Stomach (tissue), 4 donors: ENCODE measurements around the gene TIGD3.

Experiments
- POLR2A ChIP-seq, 4 donors: fragments of 450-650 bp; IDR thresholded peaks; one replicate each; pipeline ENCODE4 v1.6.1; 2016; ENCODE audit warnings: antibody characterized with exemption in 4 of 4, control low read depth in 2 of 4, mild to moderate bottlenecking in 1 of 4, moderate library complexity in 1 of 4
- TF ChIP-seq, protein P1 (sequence below), 7 experiments: fragments of 450-650 bp in 4 of 7; fragments of 200-600 bp in 3 of 7; sonication (generic) in 3 of 7; IDR thresholded peaks; one replicate each; pipeline ENCODE4 v1.5.1; 2016 to 2019; ENCODE audit warnings: antibody characterized with exemption in 7 of 7, control low read depth in 2 of 7, mild to moderate bottlenecking in 1 of 7

DNA sequence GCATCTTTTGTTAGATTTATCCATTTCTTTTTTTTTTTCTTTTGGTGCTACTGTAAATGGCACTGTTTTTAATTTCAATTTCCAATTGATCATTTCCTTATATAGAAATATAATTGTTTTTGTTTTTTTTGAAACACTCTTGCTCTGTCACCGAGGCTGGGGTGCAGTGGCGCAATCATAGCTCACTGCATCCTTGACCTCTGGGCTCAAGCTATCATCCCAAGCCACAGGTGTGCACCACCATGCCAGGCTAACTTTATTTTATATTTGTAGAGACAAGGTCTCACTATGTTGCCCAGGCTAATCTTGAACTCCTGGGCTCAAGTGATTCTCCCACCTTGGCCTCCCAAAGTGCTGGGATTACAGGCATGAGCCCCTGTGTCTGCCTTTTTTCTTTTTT, 48.2 kb downstream of the TIGD3 start:
- TF ChIP-seq POLR2A (IDR thresholded peaks at IDR 0.05) = no peak
- TF ChIP-seq, protein P1, sequence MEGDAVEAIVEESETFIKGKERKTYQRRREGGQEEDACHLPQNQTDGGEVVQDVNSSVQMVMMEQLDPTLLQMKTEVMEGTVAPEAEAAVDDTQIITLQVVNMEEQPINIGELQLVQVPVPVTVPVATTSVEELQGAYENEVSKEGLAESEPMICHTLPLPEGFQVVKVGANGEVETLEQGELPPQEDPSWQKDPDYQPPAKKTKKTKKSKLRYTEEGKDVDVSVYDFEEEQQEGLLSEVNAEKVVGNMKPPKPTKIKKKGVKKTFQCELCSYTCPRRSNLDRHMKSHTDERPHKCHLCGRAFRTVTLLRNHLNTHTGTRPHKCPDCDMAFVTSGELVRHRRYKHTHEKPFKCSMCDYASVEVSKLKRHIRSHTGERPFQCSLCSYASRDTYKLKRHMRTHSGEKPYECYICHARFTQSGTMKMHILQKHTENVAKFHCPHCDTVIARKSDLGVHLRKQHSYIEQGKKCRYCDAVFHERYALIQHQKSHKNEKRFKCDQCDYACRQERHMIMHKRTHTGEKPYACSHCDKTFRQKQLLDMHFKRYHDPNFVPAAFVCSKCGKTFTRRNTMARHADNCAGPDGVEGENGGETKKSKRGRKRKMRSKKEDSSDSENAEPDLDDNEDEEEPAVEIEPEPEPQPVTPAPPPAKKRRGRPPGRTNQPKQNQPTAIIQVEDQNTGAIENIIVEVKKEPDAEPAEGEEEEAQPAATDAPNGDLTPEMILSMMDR (IDR thresholded peaks at IDR 0.05) = no peak
